ENCODE results near the gene CPLX1.
"Not testable (repeated sequence)": the region's sequence is repeated elsewhere in the genome, so short reads cannot be mapped to it uniquely, and the experiment has no call there.

CPLX1 gene

GRCh38 chr4:761739-762138, 64.2 kb downstream of the CPLX1 start:
- in situ Hi-C loops (cut with MboI; ENCODE audit: low sequenced_read_pairs): no loop called here

- in situ Hi-C loops (cut with MboI; ENCODE audit: low sequenced_read_pairs): no loop called here
Measured at GRCh38 chr4:761086-761485, 64.8 kb downstream of the CPLX1 start.

- in situ Hi-C loops (cut with MboI; ENCODE audit: low sequenced_read_pairs): no loop called here
Measured at GRCh38 chr4:760616-761015, 65.3 kb downstream of the CPLX1 start.

GRCh38 chr4:759810-760209, 66.1 kb downstream of the CPLX1 start:
- in situ Hi-C loops (cut with MboI; ENCODE audit: low sequenced_read_pairs): not testable (repeated sequence)

- in situ Hi-C loops (cut with MboI; ENCODE audit: low sequenced_read_pairs): no loop called here
Measured at GRCh38 chr4:757111-757510, 68.8 kb downstream of the CPLX1 start.

GRCh38 chr4:754221-755120, 71.5 kb downstream of the CPLX1 start:
- in situ Hi-C loops (cut with MboI; ENCODE audit: low sequenced_read_pairs): no loop called here

GRCh38 chr4:753186-753585, 72.7 kb downstream of the CPLX1 start:
- in situ Hi-C loops (cut with MboI; ENCODE audit: low sequenced_read_pairs): not testable (repeated sequence)

GRCh38 chr4:752196-752861, 73.6 kb downstream of the CPLX1 start:
- in situ Hi-C loops (cut with MboI; ENCODE audit: low sequenced_read_pairs): no loop called here

- in situ Hi-C loops (cut with MboI; ENCODE audit: low sequenced_read_pairs): no loop called here
Measured at GRCh38 chr4:751676-752075, 74.3 kb downstream of the CPLX1 start.

- in situ Hi-C loops (cut with MboI; ENCODE audit: low sequenced_read_pairs): no loop called here
Measured at GRCh38 chr4:749698-750666, 75.9 kb downstream of the CPLX1 start.

GRCh38 chr4:748461-748860, 77.5 kb downstream of the CPLX1 start:
- in situ Hi-C loops (cut with MboI; ENCODE audit: low sequenced_read_pairs): no loop called here

- in situ Hi-C loops (cut with MboI; ENCODE audit: low sequenced_read_pairs): no loop called here
Measured at GRCh38 chr4:747546-748170, 78.3 kb downstream of the CPLX1 start.

- in situ Hi-C loops (cut with MboI; ENCODE audit: low sequenced_read_pairs): no loop called here
Measured at GRCh38 chr4:744212-744841, 81.6 kb downstream of the CPLX1 start.

GRCh38 chr4:743463-744211, 82.3 kb downstream of the CPLX1 start:
- in situ Hi-C loops (cut with MboI; ENCODE audit: low sequenced_read_pairs): no loop called here

- in situ Hi-C loops (cut with MboI; ENCODE audit: low sequenced_read_pairs): no loop called here
Measured at GRCh38 chr4:742742-743311, 83.1 kb downstream of the CPLX1 start.

- in situ Hi-C loops (cut with MboI; ENCODE audit: low sequenced_read_pairs): no loop called here
Measured at GRCh38 chr4:742096-742741, 83.7 kb downstream of the CPLX1 start.

GRCh38 chr4:740656-741282, 85.2 kb downstream of the CPLX1 start:
- in situ Hi-C loops (cut with MboI; ENCODE audit: low sequenced_read_pairs): no loop called here

- in situ Hi-C loops (cut with MboI; ENCODE audit: low sequenced_read_pairs): no loop called here
Measured at GRCh38 chr4:740011-740410, 85.9 kb downstream of the CPLX1 start.
